OCI-LY1 (cell line): ENCODE measurements around the gene COX19.

Experiments used
- H2AFZ ChIP-seq: fragments of 200-600 bp; sonication (generic), shearing (Covaris generic); 2 replicates; pipeline ENCODE4 v1.6.0; 2014; ENCODE audit warnings: antibody characterized with exemption, mild to moderate bottlenecking, low read length
- H3F3A ChIP-seq: fragments of 200-600 bp; sonication (generic), shearing (Covaris generic); 2 replicates; pipeline ENCODE4 v1.6.0; 2014; ENCODE audit warnings: mild to moderate bottlenecking, antibody characterized with exemption, low read length, moderate library complexity; ENCODE audit not compliant: insufficient read depth
- H3K27ac ChIP-seq: fragments of 200-600 bp; sonication (generic); 2 replicates; pipeline ENCODE4 v1.5.1; 2014; ENCODE audit warnings: low read length, mixed run types, mild to moderate bottlenecking, low read depth; ENCODE audit not compliant: poor library complexity, severe bottlenecking
- H3K27me3 ChIP-seq: fragments of 200-600 bp; sonication (generic); 2 replicates; pipeline ENCODE4 v1.6.0; 2014; ENCODE audit warnings: antibody characterized with exemption, mild to moderate bottlenecking, low read length, moderate library complexity; ENCODE audit not compliant: insufficient read depth
- H3K36me3 ChIP-seq: fragments of 200-600 bp; sonication (generic); 2 replicates; pipeline ENCODE4 v1.6.1; 2014; ENCODE audit warnings: mild to moderate bottlenecking, antibody characterized with exemption, low read length, moderate library complexity, mixed read lengths; ENCODE audit not compliant: insufficient read depth
- H3K4me1 ChIP-seq: fragments of 200-600 bp; sonication (generic); 2 replicates; pipeline ENCODE4 v1.5.1; 2014; ENCODE audit warnings: mild to moderate bottlenecking, low read length, moderate library complexity; ENCODE audit not compliant: insufficient read depth, severe bottlenecking
- H3K4me2 ChIP-seq: fragments of 200-600 bp; sonication (generic), shearing (Covaris generic); 2 replicates; pipeline ENCODE4 v1.6.1; 2014; ENCODE audit warnings: low read length
- H3K4me3 ChIP-seq: fragments of 200-600 bp; sonication (generic); 2 replicates; pipeline ENCODE4 v1.5.1; 2014; ENCODE audit warnings: low read length, low read depth, mild to moderate bottlenecking, mixed read lengths; ENCODE audit not compliant: poor library complexity, severe bottlenecking
- H3K79me2 ChIP-seq: fragments of 200-600 bp; shearing (Covaris generic); 2 replicates; pipeline ENCODE4 v1.6.1; 2016; ENCODE audit warnings: mixed run types, low read length, mixed read lengths; ENCODE audit not compliant: insufficient read depth
- H3K9ac ChIP-seq: fragments of 200-600 bp; sonication (generic), shearing (Covaris generic); 2 replicates; pipeline ENCODE4 v1.6.1; 2014; ENCODE audit warnings: mild to moderate bottlenecking, low read length, mixed read lengths
- H3K9me2 ChIP-seq: fragments of 200-600 bp; sonication (generic), shearing (Covaris generic); 2 replicates; pipeline ENCODE4 v1.6.1; 2014; ENCODE audit warnings: low read depth, mild to moderate bottlenecking, low read length, mixed read lengths
- H3K9me3 ChIP-seq: fragments of 200-600 bp; shearing (Covaris generic); 2 replicates; pipeline ENCODE4 v1.6.1; 2014; ENCODE audit warnings: low read length, mixed read lengths
- H4K20me1 ChIP-seq: fragments of 200-600 bp; sonication (generic), shearing (Covaris generic); 2 replicates; pipeline ENCODE4 v1.6.0; 2016; ENCODE audit warnings: mild to moderate bottlenecking, low read length; ENCODE audit not compliant: insufficient read depth
- CTCF ChIP-seq: fragments of 200-600 bp; sonication (generic), shearing (Covaris generic); IDR thresholded peaks from 2 replicates; pipeline ENCODE4 v1.5.1; 2017; ENCODE audit warnings: mild to moderate bottlenecking, antibody characterized with exemption, low read length, moderate library complexity, mixed read lengths
- EZH2 ChIP-seq: fragments of 200-600 bp; sonication (generic), shearing (Covaris generic); IDR thresholded peaks from 2 replicates; pipeline ENCODE4 v1.8.0; 2017; ENCODE audit warnings: borderline replicate concordance, mixed run types, mild to moderate bottlenecking, antibody characterized with exemption, low read length, moderate library complexity, mixed read lengths

Gene COX19

GRCh38 chr7:976901-977325 is 1.6 kb upstream of the COX19 start:
- H4K20me1 ChIP-seq: no peaks in the 10 kb centered on the region
- no peak overlapping the region for H3K4me2 ChIP-seq
- no peak overlapping the region for H3K27ac ChIP-seq
- no peaks in the 10 kb centered on the region for H3F3A ChIP-seq
- peaks cover 4% of the 10 kb centered on the region; the same call in 1 of the 2 replicates for H3K27me3 ChIP-seq
- no peaks in the 10 kb centered on the region for H3K9me3 ChIP-seq
- peaks cover 14% of the 10 kb centered on the region for H3K36me3 ChIP-seq
- no peak overlapping the region for H2AFZ ChIP-seq
- H3K79me2 ChIP-seq: peaks cover 10% of the 10 kb centered on the region
- no peak overlapping the region for H3K9ac ChIP-seq
- H3K9me2 ChIP-seq: no peaks in the 10 kb centered on the region
- TF ChIP-seq CTCF: no peak
- no peak for TF ChIP-seq EZH2
- peaks cover 14% of the 10 kb centered on the region for H3K4me1 ChIP-seq
- no peak overlapping the region for H3K4me3 ChIP-seq

- peaks cover 14% of the 10 kb centered on the region for H3K4me1 ChIP-seq
Measured at GRCh38 chr7:975702-976473, 539 bp upstream of the COX19 start.

GRCh38 chr7:974172-974571 is 1.2 kb downstream of the COX19 start:
- Histone ChIP-seq H4K20me1 (no peaks in the 10 kb centered on the region; the same call in 1 of the 2 replicates), H3K9ac (peak overlapping the region; percentile 93), H3K79me2 (peaks cover 10% of the 10 kb centered on the region), H3K9me2 (no peaks in the 10 kb centered on the region), H3F3A (no peaks in the 10 kb centered on the region), H3K9me3 (no peaks in the 10 kb centered on the region), H3K27me3 (peaks cover 4% of the 10 kb centered on the region; the same call in 1 of the 2 replicates), H3K4me2 (peak overlapping the region; percentile 94), H2AFZ (no peak overlapping the region), H3K27ac (no peak overlapping the region), H3K4me1 (peaks cover 6% of the 10 kb centered on the region), H3K4me3 (peak overlapping the region; percentile 90), H3K36me3 (peaks cover 37% of the 10 kb centered on the region)
- TF ChIP-seq CTCF: no peak
- no peak for TF ChIP-seq EZH2

More at GRCh38 chr7:975702-976473, 539 bp upstream of the COX19 start:
- Histone ChIP-seq H3K27me3 (peaks cover 4% of the 10 kb centered on the region; the same call in 1 of the 2 replicates), H3K4me3 (peak overlapping the region; percentile 90), H3K9me3 (no peaks in the 10 kb centered on the region), H3K9ac (no peak overlapping the region), H3F3A (no peaks in the 10 kb centered on the region), H4K20me1 (no peaks in the 10 kb centered on the region; the same call in 1 of the 2 replicates), H3K9me2 (no peaks in the 10 kb centered on the region), H3K27ac (no peak overlapping the region), H3K79me2 (peaks cover 10% of the 10 kb centered on the region), H3K4me2 (no peak overlapping the region), H2AFZ (no peak overlapping the region), H3K36me3 (peaks cover 25% of the 10 kb centered on the region)
- TF ChIP-seq EZH2 (no peak), CTCF (no peak)
